ENCODE measurements around the gene MRPL36.
"Not testable (repeated sequence)": the region's sequence is repeated elsewhere in the genome, so short reads cannot be mapped to it uniquely, and the experiment has no call there.

The MRPL36 gene

DNA sequence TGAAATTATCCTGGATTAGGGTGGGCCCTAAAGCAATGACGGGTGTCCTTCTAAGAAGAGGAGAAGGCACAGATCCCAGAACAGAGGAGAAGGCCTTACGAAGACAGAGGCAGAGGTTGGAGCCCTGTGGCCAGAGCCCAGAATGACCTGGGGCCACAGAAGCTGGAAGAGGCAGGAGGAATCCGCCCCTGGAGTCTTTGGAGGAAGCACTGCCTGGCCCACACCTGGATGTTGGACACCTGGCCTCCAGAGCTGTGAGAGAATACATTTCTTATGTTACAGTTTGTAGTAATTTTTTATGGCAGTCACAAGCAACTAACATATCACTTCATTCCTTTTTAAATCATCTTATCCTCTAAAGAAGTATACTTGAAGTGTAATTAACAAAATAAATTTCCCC is 8.5 kb downstream of the MRPL36 start:
- H3K9me3 ChIP-seq (ENCODE audit: control insufficient read depth, insufficient read depth, low read length): no peaks in the 10 kb centered on the region
- no peaks in the 10 kb centered on the region for H3K36me3 ChIP-seq (ENCODE audit: insufficient read depth, low read length)
- H3K4me1 ChIP-seq (ENCODE audit: insufficient read depth, low read length): peaks cover 13% of the 10 kb centered on the region
- H3K9ac ChIP-seq (ENCODE audit: low read depth, low read length): no peak overlapping the region

DNA sequence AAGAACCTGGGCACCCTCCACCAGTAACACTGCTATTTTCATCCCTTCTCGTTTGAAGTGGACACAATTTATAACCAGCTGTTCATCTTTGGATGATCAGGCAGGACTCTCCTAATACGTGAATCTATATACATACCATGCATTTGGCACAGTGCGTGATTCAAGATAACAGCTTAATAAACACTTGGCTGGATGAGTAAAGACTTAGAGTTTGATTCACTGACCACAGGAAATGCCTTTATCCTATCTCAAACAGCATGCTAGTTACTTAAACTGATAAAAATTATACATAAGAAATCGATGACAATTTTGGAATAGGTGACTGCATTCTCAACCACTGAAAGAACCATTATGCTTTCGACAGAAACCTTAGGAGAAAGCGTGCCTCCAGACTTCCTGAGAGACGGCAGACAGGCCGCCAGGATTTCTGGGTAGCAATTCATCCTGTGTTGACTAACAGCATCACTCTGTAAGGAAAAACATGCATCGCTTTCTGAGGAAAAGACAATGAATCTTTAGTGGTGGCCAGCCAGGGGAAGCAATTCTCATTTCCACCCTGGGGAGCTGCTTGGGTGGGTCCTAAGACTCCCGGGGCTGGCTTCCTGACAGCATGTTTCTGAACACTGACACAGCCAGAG is 9.7 kb downstream of the MRPL36 start:
- Histone ChIP-seq H3K4me1 (ENCODE audit: insufficient read depth, low read length) (peaks cover 13% of the 10 kb centered on the region), H3K9ac (ENCODE audit: low read depth, low read length) (no peak overlapping the region), H3K36me3 (ENCODE audit: insufficient read depth, low read length) (no peaks in the 10 kb centered on the region), H3K9me3 (ENCODE audit: control insufficient read depth, insufficient read depth, low read length) (no peaks in the 10 kb centered on the region)

DNA sequence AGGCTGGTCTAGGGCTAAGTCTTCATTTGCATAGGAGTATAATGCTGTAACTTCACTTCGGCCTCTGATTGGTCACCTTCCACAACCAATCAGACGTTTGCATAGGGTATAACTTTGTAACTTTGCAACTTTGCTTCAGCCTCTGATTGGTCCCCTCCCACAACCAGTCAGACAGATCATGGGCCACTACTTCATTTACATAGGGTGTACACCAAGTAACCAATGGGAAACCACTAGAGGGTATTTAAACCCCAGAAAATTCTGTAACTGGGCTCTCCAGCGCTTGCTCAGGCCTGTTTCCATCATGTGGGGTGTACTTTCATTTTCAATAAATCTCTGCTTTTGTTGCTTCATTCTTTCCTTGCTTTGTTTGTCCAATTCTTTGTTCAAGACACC is 10.2 kb downstream of the MRPL36 start:
- H3K9ac ChIP-seq (ENCODE audit: low read depth, low read length); H3K9me3 ChIP-seq (ENCODE audit: control insufficient read depth, insufficient read depth, low read length); H3K36me3 ChIP-seq (ENCODE audit: insufficient read depth, low read length): not testable (repeated sequence)
- H3K4me1 ChIP-seq (ENCODE audit: insufficient read depth, low read length): peaks cover 13% of the 10 kb centered on the region

DNA sequence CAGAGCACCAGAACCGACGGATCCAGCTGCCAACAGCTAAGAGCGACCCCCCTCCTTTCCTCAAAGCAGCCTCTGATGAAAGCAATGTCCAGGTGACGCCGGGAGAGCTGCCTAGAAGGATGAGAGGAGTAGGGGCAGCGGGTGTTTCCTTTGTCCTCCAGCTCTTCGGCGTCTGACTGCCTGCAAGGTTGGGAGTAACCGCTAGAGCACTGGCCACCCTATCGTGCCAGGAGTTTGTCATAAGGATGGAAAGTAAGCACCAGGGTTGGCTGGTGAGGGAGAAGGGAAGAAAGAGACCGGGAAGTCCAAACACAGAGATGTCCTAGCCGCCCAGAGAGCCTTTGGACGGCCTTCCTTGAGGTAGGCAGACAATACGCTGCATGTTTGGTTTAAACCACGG is 10.8 kb downstream of the MRPL36 start:
- H3K9me3 ChIP-seq (ENCODE audit: control insufficient read depth, insufficient read depth, low read length): no peaks in the 10 kb centered on the region
- H3K36me3 ChIP-seq (ENCODE audit: insufficient read depth, low read length): no peaks in the 10 kb centered on the region
- no peak overlapping the region; the same call in 1 of the 2 replicates for H3K9ac ChIP-seq (ENCODE audit: low read depth, low read length)
- H3K4me1 ChIP-seq (ENCODE audit: insufficient read depth, low read length): peaks cover 13% of the 10 kb centered on the region

DNA sequence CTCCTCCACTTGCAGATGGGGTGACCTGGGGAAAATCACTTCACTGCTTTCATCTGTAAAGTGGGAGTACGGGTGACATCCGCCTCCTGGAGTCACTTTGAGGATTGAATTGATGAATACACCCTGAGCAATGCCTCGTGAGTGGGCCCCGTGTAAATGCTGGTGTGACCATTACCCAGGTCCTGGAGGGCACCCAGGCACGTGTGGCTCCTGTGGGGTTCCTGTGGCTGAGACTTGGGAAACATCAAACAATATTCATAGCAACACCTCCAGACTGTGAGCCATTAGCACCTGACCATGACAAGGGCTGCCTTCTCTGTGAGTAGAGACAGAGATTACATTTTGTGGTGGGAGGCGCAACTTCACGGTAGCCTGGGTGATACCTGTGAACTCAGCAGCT is 11.4 kb downstream of the MRPL36 start:
- no peaks in the 10 kb centered on the region for H3K36me3 ChIP-seq (ENCODE audit: insufficient read depth, low read length)

DNA sequence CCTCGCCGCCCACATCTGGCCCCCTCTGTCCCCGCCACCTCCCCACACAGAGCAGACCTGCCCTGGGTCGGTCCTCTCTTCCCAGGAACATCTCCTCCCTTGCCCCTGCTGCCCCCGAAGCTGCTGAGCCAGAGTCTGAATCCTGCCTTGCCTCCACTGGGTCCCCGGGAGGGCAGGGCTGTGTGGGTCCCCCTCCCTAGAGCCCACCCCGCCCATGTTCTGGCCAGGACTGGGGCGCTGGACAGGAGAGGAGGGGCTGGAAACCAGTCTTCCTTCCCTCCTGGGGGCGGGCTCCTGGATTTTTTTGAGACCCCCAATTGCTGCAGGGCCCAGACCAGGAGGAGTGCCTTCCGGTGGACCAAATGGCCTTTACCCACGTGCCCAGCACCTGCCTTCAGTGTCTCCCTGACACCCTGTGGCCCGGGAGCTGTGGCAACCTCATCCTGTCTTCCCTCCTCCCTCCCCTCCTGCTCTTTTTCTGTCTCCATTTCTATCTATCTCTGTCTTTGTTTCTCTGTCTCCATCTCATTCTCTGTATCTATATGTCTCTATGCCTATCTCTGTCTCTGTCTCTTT is 12.1 kb downstream of the MRPL36 start:
- Histone ChIP-seq H3K4me1 (ENCODE audit: insufficient read depth, low read length) (peaks cover 13% of the 10 kb centered on the region), H3K9ac (ENCODE audit: low read depth, low read length) (no peak overlapping the region), H3K9me3 (ENCODE audit: control insufficient read depth, insufficient read depth, low read length) (no peaks in the 10 kb centered on the region), H3K36me3 (ENCODE audit: insufficient read depth, low read length) (no peaks in the 10 kb centered on the region)

More for the DNA sequence above, 11.4 kb downstream of the MRPL36 start:
- Histone ChIP-seq H3K4me1 (ENCODE audit: insufficient read depth, low read length) (peaks cover 13% of the 10 kb centered on the region), H3K9ac (ENCODE audit: low read depth, low read length) (no peak overlapping the region), H3K9me3 (ENCODE audit: control insufficient read depth, insufficient read depth, low read length) (no peaks in the 10 kb centered on the region)

DNA sequence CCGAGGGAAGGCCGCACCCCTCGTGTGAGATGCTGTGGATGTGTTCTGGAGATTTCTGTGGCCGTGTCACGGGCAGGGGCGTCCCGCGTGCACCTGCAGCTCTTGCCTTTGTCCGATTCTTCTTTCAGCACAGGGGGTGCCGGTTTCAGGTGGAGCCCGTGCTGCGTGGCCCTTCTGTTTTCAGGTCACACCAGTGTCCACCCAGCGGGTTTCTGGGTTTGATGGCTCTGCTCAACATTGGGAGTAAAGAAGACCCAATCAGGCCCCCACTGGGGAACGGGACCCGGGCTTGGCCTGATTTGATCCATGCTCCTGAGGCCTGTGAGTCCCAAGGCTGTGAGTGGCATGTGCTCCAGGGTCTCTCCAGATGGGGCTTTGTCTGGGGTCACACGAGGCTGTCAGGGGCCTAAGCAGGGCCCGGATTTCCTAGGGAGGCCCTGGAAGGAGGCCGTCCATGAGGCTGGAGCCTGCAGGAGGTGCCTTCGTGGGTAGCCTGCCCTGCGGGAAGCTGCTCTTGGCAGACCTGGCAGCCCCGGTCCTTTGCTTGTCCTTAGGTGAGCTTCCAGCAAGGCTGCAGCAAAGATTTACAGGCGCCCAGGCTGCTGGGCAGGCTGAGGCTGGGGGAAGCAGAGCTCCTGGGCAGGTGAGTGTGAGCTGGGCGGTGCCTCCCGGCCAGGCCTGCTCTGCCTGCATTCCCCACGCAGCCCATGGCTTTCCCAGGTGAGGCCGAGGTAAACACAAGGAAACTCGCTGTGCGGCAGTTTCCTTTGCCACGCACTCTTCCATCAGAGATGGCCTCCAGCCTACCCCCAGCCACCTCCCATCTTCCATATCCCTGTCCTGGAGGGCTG is 12.8 kb downstream of the MRPL36 start:
- H3K9ac ChIP-seq (ENCODE audit: low read depth, low read length): no peak overlapping the region
- H3K36me3 ChIP-seq (ENCODE audit: insufficient read depth, low read length): no peaks in the 10 kb centered on the region
- H3K9me3 ChIP-seq (ENCODE audit: control insufficient read depth, insufficient read depth, low read length): no peaks in the 10 kb centered on the region
- peaks cover 13% of the 10 kb centered on the region for H3K4me1 ChIP-seq (ENCODE audit: insufficient read depth, low read length)

DNA sequence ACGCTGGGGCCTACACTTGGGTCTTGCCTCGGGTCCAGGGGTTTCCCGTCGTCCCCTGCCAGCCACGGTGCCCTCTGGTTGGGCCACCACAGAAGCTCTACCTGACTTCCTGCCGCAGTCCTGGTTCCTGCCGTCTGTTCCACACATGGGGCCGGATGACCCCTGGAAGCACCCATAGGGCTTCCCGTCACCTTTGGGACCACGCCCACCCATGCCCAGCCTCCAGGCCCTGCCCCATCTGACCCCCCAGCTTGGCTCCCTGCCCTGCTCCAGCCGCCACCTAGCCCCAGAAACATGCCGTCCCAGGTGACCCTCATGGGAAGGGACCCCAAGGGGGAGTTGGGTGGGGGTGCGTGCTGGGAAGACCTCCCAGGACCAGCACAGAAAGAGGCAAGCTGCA is 13.7 kb downstream of the MRPL36 start:
- H3K9me3 ChIP-seq (ENCODE audit: control insufficient read depth, insufficient read depth, low read length): no peaks in the 10 kb centered on the region
- no peak overlapping the region for H3K9ac ChIP-seq (ENCODE audit: low read depth, low read length)
- H3K4me1 ChIP-seq (ENCODE audit: insufficient read depth, low read length): peaks cover 13% of the 10 kb centered on the region
- no peaks in the 10 kb centered on the region for H3K36me3 ChIP-seq (ENCODE audit: insufficient read depth, low read length)

DNA sequence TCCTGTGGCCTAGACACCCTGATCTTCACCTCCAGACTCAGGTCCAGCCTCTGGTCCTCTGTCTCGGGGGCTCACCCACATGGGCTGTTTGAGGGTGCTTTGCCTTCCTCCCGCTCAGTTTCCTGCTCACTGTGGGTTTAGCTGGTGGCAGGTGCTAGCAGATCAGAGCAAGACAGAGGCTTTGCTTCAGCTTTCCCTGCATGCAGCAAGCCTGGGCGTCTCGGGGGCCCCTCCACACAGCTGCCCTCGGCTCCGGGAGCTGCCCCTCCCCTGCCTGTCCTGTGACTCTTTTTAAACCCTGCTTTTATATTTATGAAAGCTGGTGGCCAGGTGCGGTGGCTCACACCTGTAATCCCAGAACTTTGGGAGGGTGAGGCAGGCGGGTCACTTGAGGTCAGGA is 14.6 kb downstream of the MRPL36 start:
- Histone ChIP-seq H3K36me3 (ENCODE audit: insufficient read depth, low read length) (no peaks in the 10 kb centered on the region), H3K4me1 (ENCODE audit: insufficient read depth, low read length) (peaks cover 10% of the 10 kb centered on the region), H3K9ac (ENCODE audit: low read depth, low read length) (no peak overlapping the region), H3K9me3 (ENCODE audit: control insufficient read depth, insufficient read depth, low read length) (no peaks in the 10 kb centered on the region)

DNA sequence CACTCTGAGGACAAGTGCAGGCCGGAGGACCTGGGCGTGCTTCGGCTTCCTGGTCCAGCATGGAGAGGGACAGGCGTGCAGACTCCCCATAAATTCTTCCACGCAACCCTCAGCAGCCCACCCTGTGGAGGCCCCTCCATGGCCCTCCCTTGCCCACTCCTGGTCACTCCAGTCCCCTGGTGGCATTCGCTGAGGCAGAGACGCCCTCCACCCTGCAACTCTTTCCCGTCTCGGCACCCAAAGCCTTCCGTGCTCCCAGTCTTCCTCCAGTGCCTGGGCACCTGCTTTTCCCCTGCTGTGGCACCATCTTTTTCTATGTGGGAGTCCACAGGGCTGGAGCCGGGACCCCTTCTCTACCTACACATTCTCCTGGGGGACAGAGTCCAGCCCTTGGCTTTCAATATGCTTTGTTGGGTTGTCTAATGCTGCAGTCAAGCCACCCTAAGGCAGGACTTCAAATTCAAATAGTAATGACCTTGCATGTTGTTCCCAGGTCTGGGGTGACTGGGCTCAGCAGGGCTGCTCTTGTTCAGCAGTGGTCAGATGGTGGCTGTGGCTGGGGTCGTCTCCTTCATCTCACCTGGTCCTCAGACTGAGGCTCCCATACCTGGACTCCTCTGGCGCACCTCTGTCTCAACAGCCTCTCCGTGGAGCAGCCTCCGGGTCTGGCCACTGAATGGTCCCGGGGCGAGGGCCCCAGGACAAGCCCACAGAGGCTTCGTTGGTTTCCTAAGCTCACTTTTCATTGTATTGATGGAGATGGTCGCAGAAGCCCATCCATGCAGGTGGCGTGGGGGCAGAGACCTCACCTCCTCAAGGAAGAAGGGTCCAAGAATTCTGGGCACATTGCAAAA is 15.2 kb downstream of the MRPL36 start:
- H3K9ac ChIP-seq (ENCODE audit: low read depth, low read length): no peak overlapping the region
- H3K9me3 ChIP-seq (ENCODE audit: control insufficient read depth, insufficient read depth, low read length): no peaks in the 10 kb centered on the region
- peaks cover 4% of the 10 kb centered on the region; the same call in 1 of the 2 replicates for H3K4me1 ChIP-seq (ENCODE audit: insufficient read depth, low read length)
- no peaks in the 10 kb centered on the region for H3K36me3 ChIP-seq (ENCODE audit: insufficient read depth, low read length)

DNA sequence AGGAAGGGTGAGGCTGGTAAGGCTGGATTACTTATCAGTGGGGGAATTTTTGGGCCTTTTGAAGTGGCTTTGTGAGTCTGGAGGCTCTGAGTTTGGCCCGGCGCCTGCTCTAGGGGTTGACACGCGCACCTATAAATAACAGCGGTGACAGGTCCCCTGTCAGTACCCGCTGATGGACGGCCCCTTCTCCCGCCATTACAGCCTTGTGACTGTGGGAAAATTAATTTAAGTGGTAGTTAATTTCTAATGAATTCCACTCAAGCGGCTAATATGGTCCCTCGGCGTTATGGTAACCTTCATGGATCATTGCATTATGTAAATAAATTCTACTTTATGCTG is 16.5 kb downstream of the MRPL36 start:
- no peak overlapping the region for H3K9ac ChIP-seq (ENCODE audit: low read depth, low read length)
- H3K4me1 ChIP-seq (ENCODE audit: insufficient read depth, low read length): no peaks in the 10 kb centered on the region
- H3K36me3 ChIP-seq (ENCODE audit: insufficient read depth, low read length): no peaks in the 10 kb centered on the region
- H3K9me3 ChIP-seq (ENCODE audit: control insufficient read depth, insufficient read depth, low read length): no peaks in the 10 kb centered on the region

DNA sequence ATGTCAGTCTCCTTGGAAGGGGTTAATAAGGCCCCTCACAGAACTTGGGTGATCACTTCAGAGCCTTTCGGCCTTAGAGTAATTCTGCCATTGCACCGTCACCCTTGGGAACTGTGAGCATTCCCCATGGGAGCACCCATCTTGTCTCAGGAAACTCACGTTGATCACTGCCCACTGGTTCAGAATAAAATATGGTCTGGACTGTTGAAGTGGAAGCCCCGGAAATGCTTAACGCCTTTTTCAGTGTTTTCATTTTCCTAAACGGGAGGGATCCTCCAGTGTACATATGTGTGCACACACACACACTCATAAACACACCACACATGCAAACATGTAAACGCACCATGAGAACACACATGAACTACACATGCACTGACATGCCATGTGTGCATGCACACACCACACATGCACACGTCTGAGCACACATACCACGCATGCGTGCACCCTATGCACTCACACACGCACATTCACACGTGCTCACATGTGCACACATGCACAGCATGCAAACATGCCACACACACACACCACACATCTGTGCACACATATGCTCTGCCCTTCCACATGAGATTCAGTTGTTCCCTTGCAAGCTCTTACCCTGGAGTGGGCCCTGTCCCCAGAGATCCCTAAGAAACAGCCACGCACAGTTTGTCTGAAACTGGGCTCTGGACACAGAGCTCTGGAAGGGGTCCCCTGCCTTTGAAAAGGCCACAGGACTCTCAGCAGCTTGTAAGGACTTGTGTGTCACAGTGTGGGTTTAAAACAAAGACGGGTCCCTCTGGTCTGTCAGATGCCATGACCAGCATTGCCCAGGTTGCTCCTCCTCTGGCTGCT is 17.0 kb downstream of the MRPL36 start:
- Histone ChIP-seq H3K9ac (ENCODE audit: low read depth, low read length) (no peak overlapping the region), H3K9me3 (ENCODE audit: control insufficient read depth, insufficient read depth, low read length) (no peaks in the 10 kb centered on the region), H3K4me1 (ENCODE audit: insufficient read depth, low read length) (no peaks in the 10 kb centered on the region), H3K36me3 (ENCODE audit: insufficient read depth, low read length) (no peaks in the 10 kb centered on the region)

DNA sequence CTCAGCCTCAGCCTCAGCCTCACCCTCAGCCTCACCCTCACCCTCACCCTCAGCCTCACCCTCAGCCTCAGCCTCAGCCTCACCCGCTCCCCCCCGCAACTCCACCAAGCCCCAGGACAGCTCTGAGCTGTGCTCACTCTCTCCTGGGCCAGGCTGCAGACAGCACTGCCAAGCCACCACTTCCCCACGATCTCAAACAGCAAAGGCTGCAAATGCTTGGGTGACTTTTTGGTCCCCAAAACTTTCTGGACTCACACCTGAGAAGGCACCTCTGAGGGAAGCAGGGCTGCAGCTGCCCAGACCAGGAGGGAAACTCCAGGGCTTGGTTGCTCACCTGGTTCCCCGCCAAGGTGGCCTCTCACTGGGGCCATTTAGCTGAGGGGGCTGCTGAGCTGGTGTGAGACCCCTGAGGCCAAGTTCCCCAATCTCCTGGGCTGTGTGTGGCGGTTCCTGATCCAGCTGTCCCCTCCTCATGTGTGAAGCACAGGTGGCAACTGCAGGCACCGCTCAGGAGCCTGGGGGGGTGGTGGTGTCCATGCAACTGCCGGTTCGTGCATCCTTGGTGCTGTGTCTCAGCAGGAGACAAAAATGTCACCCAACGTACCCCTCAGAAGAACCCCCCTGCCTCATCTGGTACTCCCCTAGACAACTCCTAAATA is 17.8 kb downstream of the MRPL36 start:
- Histone ChIP-seq H3K36me3 (ENCODE audit: insufficient read depth, low read length) (no peaks in the 10 kb centered on the region), H3K9me3 (ENCODE audit: control insufficient read depth, insufficient read depth, low read length) (no peaks in the 10 kb centered on the region), H3K9ac (ENCODE audit: low read depth, low read length) (no peak overlapping the region), H3K4me1 (ENCODE audit: insufficient read depth, low read length) (no peaks in the 10 kb centered on the region)

All from ES-I3 (cell line).